CD4-positive, alpha-beta T cell treated with Interleukin-21 for 1 hour (primary cell): Measurements from ENCODE around the gene UBAC2.

ENCODE experiments used
- DNase-seq: peaks from one replicate; pipeline ENCODE4 v3.0.0-alpha.2; 2020

The UBAC2 gene

GRCh38 chr13:99421758-99422585, 221.3 kb downstream of the UBAC2 start:
- no peak for DNase-seq

- DNase-seq: no peak
Observed at GRCh38 chr13:99422586-99423220, 222.0 kb downstream of the UBAC2 start.

DNA sequence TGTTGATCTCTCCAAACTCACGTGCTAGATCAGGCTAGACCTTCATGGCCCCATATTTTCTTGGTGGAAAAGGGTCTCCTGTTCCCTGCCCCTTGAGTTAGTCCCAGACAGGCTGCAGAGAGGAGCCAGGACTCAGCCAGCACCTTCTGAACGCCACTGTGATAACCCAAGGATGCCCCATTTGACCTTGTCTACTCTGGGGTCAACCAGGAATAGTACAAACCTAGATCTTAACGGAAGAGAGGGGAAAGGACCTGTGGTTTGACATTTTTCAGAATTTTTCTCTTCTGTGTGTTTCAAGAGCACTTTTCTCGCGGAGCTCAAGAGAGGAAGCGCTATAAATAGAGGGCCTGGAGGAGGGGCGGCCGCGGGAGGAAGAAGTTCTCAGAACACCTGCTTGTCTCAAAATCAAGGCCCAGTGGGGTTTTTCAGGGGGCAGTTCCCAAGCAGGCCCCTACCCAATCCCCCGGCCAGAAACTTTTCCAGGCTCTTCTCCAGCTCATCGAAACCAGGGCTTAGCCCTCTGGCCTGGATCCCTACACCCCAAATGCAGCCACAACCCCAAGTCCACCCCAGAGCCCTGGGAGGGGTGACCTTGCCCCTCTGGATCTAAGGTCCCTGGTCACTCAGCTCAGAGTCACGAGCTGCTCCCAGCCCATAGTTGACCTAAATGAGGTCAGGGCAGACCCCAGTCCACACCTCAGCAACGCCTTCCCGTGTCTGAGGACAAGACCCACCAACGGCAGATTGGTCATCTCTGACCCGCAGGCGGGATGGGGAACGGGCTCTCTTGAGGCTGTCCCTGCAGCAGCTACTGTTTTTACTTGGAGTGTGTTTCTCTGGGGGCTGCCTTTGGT, 225.1 kb downstream of the UBAC2 start:
- peak; percentile 69 for DNase-seq

GRCh38 chr13:99426426-99426825, 225.8 kb downstream of the UBAC2 start:
- no peak for DNase-seq

GRCh38 chr13:99429670-99430069, 229.0 kb downstream of the UBAC2 start:
- no peak for DNase-seq

- DNase-seq: peak; percentile 35
Observed at GRCh38 chr13:99431927-99432608, 231.4 kb downstream of the UBAC2 start.

DNA sequence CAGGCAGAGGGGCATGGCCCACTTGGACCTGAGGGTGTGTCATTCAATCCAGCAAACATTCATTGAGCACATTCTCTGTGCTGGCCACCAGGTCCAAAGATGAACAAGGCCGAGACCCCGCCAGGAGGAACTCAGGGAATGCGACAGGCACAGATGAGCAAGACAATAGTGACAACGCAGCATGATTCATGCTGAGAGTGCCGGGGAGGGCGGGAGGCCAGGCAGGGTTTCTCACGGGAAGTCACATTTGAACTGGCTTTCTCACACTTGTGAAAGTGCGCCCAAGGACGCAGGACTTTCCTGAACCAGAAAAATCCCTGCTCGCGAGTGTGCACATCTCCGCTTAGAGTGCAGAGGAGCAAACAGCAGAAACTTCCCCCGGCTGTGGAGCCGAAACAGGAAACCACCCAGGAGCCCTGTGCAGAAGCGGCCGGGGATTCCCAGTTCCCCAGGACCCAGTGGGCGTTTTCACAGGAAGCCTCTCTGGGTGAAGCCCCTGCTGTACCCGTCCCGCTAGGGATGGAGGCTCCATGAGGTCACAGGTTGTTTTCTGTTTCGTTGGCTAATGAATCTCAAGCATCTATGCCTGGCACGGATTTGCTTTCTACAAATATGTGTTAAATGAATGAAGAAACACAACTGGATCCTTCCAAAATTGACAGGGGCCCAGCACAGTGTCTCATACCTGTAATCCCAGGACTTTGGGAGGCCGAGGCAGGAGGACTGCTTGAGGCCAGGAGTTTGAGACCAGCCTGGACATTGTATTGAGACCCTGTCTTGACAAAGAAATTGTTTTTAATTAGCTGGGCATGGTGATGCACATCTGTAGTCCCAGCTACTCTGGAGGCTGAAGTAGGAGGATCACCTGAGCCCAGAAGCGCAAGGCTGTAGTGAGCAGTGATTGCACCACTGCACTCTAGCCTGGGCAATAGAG, 232.2 kb downstream of the UBAC2 start:
- peak; percentile 93 for DNase-seq

DNA sequence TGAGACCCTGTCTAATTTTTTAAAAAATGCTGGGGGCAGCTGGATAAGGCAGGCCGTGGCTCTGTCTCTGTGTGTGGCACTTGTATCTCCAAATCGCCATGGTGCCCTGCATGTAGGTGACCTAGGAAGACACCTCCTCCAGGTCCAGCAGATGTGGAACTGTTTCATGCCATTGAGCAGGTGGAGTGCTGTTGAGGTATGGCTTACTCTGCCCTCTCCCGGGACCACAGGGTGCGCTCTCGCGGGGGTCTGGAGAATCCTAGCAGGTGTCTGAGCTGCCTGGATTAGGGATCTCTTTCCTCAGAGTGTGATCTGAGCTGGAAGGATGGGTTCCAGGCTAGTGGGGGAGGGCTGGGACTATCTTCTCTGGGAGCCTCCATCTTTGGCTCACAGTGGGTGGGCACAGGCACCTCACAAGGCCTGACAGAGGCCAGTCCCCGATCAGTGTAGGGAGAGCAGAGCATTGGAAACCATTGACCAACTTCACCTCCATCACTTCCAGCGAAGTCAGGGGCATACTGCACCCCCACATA, 233.0 kb downstream of the UBAC2 start:
- DNase-seq: no peak

GRCh38 chr13:99434258-99434788, 233.7 kb downstream of the UBAC2 start:
- peak; percentile 94 for DNase-seq

DNA sequence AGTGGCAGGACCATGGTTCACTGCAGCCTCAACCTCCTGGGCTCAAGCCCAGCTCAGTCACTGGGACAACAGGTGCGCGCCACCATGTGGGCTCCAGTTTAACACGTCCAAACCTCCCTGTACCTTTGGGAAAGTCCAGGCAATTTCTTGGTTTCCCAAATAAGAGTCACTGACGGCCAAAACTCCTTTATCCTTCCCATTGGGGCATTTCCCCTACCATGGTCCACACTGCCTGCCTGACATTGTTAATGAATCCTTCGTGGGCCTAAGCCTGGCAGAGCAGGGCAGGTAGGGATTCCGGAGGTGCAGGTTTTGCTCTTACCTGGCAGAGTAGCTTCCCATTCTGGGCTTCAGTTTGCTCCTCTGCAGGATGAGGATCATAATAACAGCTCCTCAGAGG, 234.5 kb downstream of the UBAC2 start:
- no peak for DNase-seq

DNA sequence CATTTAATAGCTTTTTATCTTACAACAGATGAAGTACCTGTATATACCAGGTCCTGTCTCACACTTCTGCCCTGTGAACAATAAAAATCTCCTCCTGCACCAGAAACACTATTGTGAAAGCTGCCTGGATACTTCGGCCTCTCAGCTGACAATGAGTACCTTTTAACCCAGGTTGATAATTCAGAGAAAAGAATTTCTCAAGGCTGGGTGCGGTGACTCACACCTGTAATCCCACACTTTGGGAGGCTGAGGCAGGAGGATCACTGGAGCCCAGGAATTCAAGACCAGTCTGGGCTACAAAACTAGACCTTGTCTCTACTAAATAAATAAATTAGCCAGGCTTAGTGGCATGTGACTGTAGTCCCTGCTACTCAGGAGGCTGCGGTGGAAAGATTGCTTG, 235.3 kb downstream of the UBAC2 start:
- DNase-seq: no peak
